PC-9 (cell line): ENCODE data around the gene PLIN5. TPM values are rescaled to one million over a fixed set of nuclear protein-coding genes. Genes with fewer than 3 reads are reported as not detected.
A peak's percentile ranks its signal among the peaks of the same experiment; 100 is the strongest.

Experiments
- BruUV-seq: library from RNA; stranded (reverse); fragments of 400-500 nt; replicated peaks from 2 replicates; lab custom pipeline; 2021; lab: Mats Ljungman, UMichigan
- CTCF ChIA-PET: fragments of 300-600 bp; sonication (Branson Sonifier 250); formaldehyde crosslinking; loops from one replicate; lab custom pipeline; 2022; ENCODE audit warnings: antibody characterized with exemption; lab: Charles Lee
- POLR2A ChIA-PET: fragments of 300-600 bp; sonication (Branson Sonifier 250); formaldehyde crosslinking; loops from one replicate; lab custom pipeline; 2022; ENCODE audit warnings: antibody characterized with exemption; ENCODE audit not compliant: unreplicated experiment; lab: Charles Lee
- DNase-seq, 2 experiments: peaks; one replicate each; pipeline versions ENCODE4 v3.0.0 to v3.0.0-alpha.2; 2015 to 2022; ENCODE audit warnings: mixed read lengths in 1 of 2
- H2AFZ ChIP-seq: fragments of 200-600 bp; sonication (generic); 2 replicates; pipeline ENCODE4 v1.8.1; 2017; ENCODE audit warnings: antibody characterized with exemption
- H3F3A ChIP-seq: fragments of 200-600 bp; sonication (generic); 2 replicates; pipeline ENCODE4 v1.8.1; 2017; ENCODE audit warnings: antibody characterized with exemption, mild to moderate bottlenecking, low read depth; ENCODE audit not compliant: insufficient read depth
- H3K27ac ChIP-seq: fragments of 200-600 bp; sonication (generic); 2 replicates; pipeline ENCODE4 v1.6.1; 2016; ENCODE audit warnings: mixed run types
- H3K27me3 ChIP-seq: fragments of 200-600 bp; sonication (generic); 2 replicates; pipeline ENCODE4 v1.6.1; 2016; ENCODE audit warnings: low read depth, mixed run types; ENCODE audit not compliant: insufficient read depth
- H3K36me3 ChIP-seq: fragments of 200-600 bp; sonication (generic); 2 replicates; pipeline ENCODE4 v1.6.1; 2016; ENCODE audit warnings: low read depth, mixed run types
- H3K4me1 ChIP-seq: fragments of 200-600 bp; sonication (generic); replicated peaks from 2 replicates; pipeline ENCODE4 v1.6.1; 2016; ENCODE audit warnings: mixed run types; ENCODE audit not compliant: insufficient read depth
- H3K4me2 ChIP-seq: fragments of 200-600 bp; sonication (generic); 2 replicates; pipeline ENCODE4 v1.6.1; 2017; ENCODE audit warnings: mixed run types
- H3K4me3 ChIP-seq: fragments of 200-600 bp; sonication (generic); 2 replicates; pipeline ENCODE4 v1.6.1; 2016; ENCODE audit warnings: mixed run types
- H3K79me2 ChIP-seq: fragments of 200-600 bp; sonication (generic); 2 replicates; pipeline ENCODE4 v1.6.1; 2017; ENCODE audit warnings: low read depth, mixed run types
- H3K9me2 ChIP-seq: fragments of 200-600 bp; sonication (generic); 2 replicates; pipeline ENCODE4 v1.8.1; 2017; ENCODE audit warnings: mild to moderate bottlenecking; ENCODE audit not compliant: insufficient read depth
- H3K9me3 ChIP-seq: fragments of 200-600 bp; sonication (generic); 2 replicates; pipeline ENCODE4 v1.8.1; 2016; ENCODE audit warnings: low read depth; ENCODE audit not compliant: insufficient read depth
- H4K20me1 ChIP-seq: fragments of 200-600 bp; sonication (generic); 2 replicates; pipeline ENCODE4 v1.8.1; 2017; ENCODE audit not compliant: insufficient read depth
- EZH2 ChIP-seq: fragments of 200-600 bp; sonication (generic); IDR thresholded peaks from 2 replicates; pipeline ENCODE4 v1.8.0; 2017; ENCODE audit warnings: antibody characterized with exemption, low read depth
- intact Hi-C: fragments of 100-400 bp; cut with micrococcal nuclease; formaldehyde crosslinking; loops from one replicate; pipeline ENCODE4 v1.10.0; 2022; ENCODE audit not compliant: unreplicated experiment
- total RNA-seq: library from RNA; stranded (reverse); gene quantifications from 2 replicates; pipeline ENCODE4 v1.2.3, GENCODE V29; 2021
- TF ChIP-seq, protein P1 (sequence below): fragments of 200-600 bp; sonication (generic); conservative IDR thresholded peaks from 2 replicates; pipeline ENCODE4 v1.6.1; 2017; ENCODE audit warnings: mixed run types, antibody characterized with exemption, mild to moderate bottlenecking, moderate library complexity

PLIN5 gene
- total RNA-seq, 1 experiment from 2014 or later, result 4.4 TPM

GRCh38 chr19:4576016-4576933 lies 41.3 kb upstream of the PLIN5 start:
- H2AFZ ChIP-seq, result no peak overlapping the region
- H3K9me2 ChIP-seq, result no peaks in the 10 kb centered on the region
- no peaks in the 10 kb centered on the region for H4K20me1 ChIP-seq
- TF ChIP-seq, protein P1, sequence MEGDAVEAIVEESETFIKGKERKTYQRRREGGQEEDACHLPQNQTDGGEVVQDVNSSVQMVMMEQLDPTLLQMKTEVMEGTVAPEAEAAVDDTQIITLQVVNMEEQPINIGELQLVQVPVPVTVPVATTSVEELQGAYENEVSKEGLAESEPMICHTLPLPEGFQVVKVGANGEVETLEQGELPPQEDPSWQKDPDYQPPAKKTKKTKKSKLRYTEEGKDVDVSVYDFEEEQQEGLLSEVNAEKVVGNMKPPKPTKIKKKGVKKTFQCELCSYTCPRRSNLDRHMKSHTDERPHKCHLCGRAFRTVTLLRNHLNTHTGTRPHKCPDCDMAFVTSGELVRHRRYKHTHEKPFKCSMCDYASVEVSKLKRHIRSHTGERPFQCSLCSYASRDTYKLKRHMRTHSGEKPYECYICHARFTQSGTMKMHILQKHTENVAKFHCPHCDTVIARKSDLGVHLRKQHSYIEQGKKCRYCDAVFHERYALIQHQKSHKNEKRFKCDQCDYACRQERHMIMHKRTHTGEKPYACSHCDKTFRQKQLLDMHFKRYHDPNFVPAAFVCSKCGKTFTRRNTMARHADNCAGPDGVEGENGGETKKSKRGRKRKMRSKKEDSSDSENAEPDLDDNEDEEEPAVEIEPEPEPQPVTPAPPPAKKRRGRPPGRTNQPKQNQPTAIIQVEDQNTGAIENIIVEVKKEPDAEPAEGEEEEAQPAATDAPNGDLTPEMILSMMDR, result peak; percentile 70
- TF ChIP-seq EZH2, result no peak
- intact Hi-C loops, result loop anchor here (5.0 kb wide), 1 partner anchor 56 kb away; no protein-coding TSS in a partner anchor
- H3K4me2 ChIP-seq, result no peak overlapping the region
- H3K36me3 ChIP-seq, result no peaks in the 10 kb centered on the region
- no peak overlapping the region for H3K27ac ChIP-seq
- H3K27me3 ChIP-seq, result peaks cover 9% of the 10 kb centered on the region; the same call in 1 of the 2 replicates
- peak in 1 of 2 experiments; percentile 47 for DNase-seq
- peaks cover 13% of the 10 kb centered on the region; the same call in 1 of the 2 replicates for H3F3A ChIP-seq
- H3K79me2 ChIP-seq, result no peaks in the 10 kb centered on the region
- no peaks in the 10 kb centered on the region for H3K9me3 ChIP-seq
- no TSS peak for BruUV-seq
- peaks cover 15% of the 10 kb centered on the region for H3K4me1 ChIP-seq
- ChIA-PET CTCF (interaction anchor here (0.6 to 1.0 kb wide), 2 partner anchors 57 to 61 kb away, joined by 3 read pairs; no protein-coding TSS in a partner anchor), POLR2A (no interaction called here)
- H3K4me3 ChIP-seq, result no peak overlapping the region

GRCh38 chr19:4575267-4576015 lies 40.4 kb upstream of the PLIN5 start:
- ChIA-PET CTCF (interaction anchor here (0.5 to 1.0 kb wide), 2 partner anchors 46 to 58 kb away, joined by 3 read pairs; no protein-coding TSS in a partner anchor), POLR2A (no interaction called here)
- peak; percentile 53 to 64 for DNase-seq
- peaks cover 15% of the 10 kb centered on the region for H3K4me1 ChIP-seq
- no peaks in the 10 kb centered on the region for H3K79me2 ChIP-seq
- H3K36me3 ChIP-seq, result no peaks in the 10 kb centered on the region
- H3K4me2 ChIP-seq, result peak overlapping the region; percentile 58
- no peaks in the 10 kb centered on the region for H3K9me3 ChIP-seq
- H3K4me3 ChIP-seq, result no peak overlapping the region; the same call in 1 of the 2 replicates
- no peak for TF ChIP-seq EZH2
- TF ChIP-seq, protein P1, result no peak
- H3K9me2 ChIP-seq, result no peaks in the 10 kb centered on the region
- intact Hi-C loops, result loop anchor here (5.0 kb wide), 1 partner anchor 57 kb away; no protein-coding TSS in a partner anchor
- 0 out of 2 replicates have a peak overlapping the region, but pooled peaks have one; percentile 34 for H3K27ac ChIP-seq
- no TSS peak for BruUV-seq
- H2AFZ ChIP-seq, result peak overlapping the region; percentile 58; the same call in 1 of the 2 replicates
- H3K27me3 ChIP-seq, result peaks cover 9% of the 10 kb centered on the region; the same call in 1 of the 2 replicates
- H3F3A ChIP-seq, result peaks cover 13% of the 10 kb centered on the region; the same call in 1 of the 2 replicates
- H4K20me1 ChIP-seq, result no peaks in the 10 kb centered on the region

DNA sequence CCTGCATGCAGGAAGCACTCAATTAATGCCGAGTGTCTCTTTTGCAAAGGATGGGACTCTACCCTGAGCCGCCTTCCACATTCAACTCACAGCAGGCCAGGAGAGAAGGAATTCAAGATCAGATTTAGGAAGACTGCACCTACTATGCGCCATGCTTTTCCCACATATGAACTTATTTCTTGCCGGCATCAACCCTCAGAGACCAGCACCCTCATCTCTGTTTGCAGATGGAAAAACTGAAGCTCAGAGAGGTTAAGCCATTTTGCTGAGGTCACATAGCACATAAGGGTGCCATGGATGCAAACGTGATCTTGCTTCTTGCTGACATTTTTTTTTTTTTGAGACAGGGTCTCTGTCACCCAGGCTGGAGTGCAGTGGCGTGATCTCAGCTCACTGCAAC lies 38.7 kb upstream of the PLIN5 start:
- CTCF ChIA-PET, result no interaction called here
- intact Hi-C loops, result no loop called here
- no peak overlapping the region for H3K27ac ChIP-seq
- DNase-seq, result no peak
- no peaks in the 10 kb centered on the region for H3K36me3 ChIP-seq
- no peaks in the 10 kb centered on the region for H3K9me2 ChIP-seq
- no peaks in the 10 kb centered on the region for H3K27me3 ChIP-seq
- no peak overlapping the region for H3K4me3 ChIP-seq
- no TSS peak for BruUV-seq
- H3K79me2 ChIP-seq, result no peaks in the 10 kb centered on the region
- H4K20me1 ChIP-seq, result no peaks in the 10 kb centered on the region
- no peaks in the 10 kb centered on the region for H3K9me3 ChIP-seq
- no peak overlapping the region for H3K4me2 ChIP-seq
- peaks cover 15% of the 10 kb centered on the region for H3K4me1 ChIP-seq
- TF ChIP-seq, protein P1, result no peak
- TF ChIP-seq EZH2, result no peak
- POLR2A ChIA-PET, result no interaction called here
- H2AFZ ChIP-seq, result no peak overlapping the region
- peaks cover 13% of the 10 kb centered on the region; the same call in 1 of the 2 replicates for H3F3A ChIP-seq
